ENCODE data around the gene LRRC49. TPM values are rescaled to one million over a fixed set of nuclear protein-coding genes. Genes with fewer than 3 reads are reported as not detected.
"Not testable (repeated sequence)": the region's sequence is repeated elsewhere in the genome, so short reads cannot be mapped to it uniquely, and the experiment has no call there.

The LRRC49 gene
- total RNA-seq, 1 experiment from 2014 or later, result 6.2 TPM

DNA sequence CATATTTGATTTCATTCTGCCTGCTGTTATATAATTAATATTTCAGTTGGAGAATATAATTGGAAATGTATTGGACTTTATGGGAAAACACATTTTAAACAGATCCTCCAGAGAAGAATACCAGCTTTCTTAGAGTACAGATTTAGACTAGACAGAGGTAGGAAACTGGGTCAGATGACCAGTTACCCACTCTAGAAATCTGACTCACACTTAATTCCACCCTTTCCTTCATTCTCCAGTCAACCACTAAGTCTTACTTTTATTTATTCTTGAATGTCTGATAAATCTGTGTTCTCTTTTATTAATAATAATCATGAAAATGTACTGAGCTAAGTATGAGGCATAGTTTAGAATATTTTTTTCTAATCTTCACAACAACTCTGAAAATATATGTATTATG is 110.7 kb downstream of the LRRC49 start:
- no peak for DNase-seq
- Histone ChIP-seq H3K9me3 (ENCODE audit: insufficient read depth, low read depth) (peaks cover 2% of the 10 kb centered on the region; the same call in 1 of the 2 replicates), H3K9me2 (ENCODE audit: insufficient read depth) (no peaks in the 10 kb centered on the region), H2AFZ (no peak overlapping the region), H3K27ac (no peak overlapping the region), H3K36me3 (ENCODE audit: low read depth) (no peaks in the 10 kb centered on the region), H3K4me2 (no peak overlapping the region), H3K4me1 (replicated peaks; ENCODE audit: insufficient read depth) (no peaks in the 10 kb centered on the region), H3K79me2 (ENCODE audit: low read depth) (no peaks in the 10 kb centered on the region), H3K4me3 (no peak overlapping the region), H4K20me1 (ENCODE audit: insufficient read depth) (no peaks in the 10 kb centered on the region), H3K27me3 (ENCODE audit: insufficient read depth, low read depth) (no peaks in the 10 kb centered on the region), H3F3A (ENCODE audit: insufficient read depth, low read depth) (no peaks in the 10 kb centered on the region)
- intact Hi-C loops (cut with micrococcal nuclease; ENCODE audit: unreplicated experiment), result no loop called here
- no peak for TF ChIP-seq EZH2 (IDR thresholded peaks at IDR 0.05; ENCODE audit: low read depth)
- TF ChIP-seq, protein P1, sequence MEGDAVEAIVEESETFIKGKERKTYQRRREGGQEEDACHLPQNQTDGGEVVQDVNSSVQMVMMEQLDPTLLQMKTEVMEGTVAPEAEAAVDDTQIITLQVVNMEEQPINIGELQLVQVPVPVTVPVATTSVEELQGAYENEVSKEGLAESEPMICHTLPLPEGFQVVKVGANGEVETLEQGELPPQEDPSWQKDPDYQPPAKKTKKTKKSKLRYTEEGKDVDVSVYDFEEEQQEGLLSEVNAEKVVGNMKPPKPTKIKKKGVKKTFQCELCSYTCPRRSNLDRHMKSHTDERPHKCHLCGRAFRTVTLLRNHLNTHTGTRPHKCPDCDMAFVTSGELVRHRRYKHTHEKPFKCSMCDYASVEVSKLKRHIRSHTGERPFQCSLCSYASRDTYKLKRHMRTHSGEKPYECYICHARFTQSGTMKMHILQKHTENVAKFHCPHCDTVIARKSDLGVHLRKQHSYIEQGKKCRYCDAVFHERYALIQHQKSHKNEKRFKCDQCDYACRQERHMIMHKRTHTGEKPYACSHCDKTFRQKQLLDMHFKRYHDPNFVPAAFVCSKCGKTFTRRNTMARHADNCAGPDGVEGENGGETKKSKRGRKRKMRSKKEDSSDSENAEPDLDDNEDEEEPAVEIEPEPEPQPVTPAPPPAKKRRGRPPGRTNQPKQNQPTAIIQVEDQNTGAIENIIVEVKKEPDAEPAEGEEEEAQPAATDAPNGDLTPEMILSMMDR (conservative IDR thresholded peaks at IDR 0.05), result no peak
- BruUV-seq (replicated peaks), result no TSS peak
- CTCF ChIA-PET, result no interaction called here
- POLR2A ChIA-PET (ENCODE audit: unreplicated experiment), result no interaction called here

DNA sequence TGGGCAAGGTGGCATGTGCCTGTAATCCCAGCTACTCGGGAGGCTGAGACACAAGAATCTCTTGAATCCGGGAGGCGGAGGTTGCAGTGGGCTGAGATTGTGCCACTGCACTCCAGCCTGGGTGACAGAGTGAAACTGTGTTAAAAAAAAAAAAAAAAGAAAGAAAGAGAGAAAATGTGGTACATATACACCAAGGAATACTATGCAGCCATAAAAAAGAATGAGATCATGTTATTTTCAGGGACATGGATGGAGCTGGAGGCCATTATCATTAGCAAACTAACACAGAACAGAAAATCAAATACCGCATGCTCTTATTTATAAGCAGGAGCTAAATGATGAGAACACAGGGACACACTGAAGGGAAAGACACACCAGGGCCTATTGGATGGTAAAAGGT is 111.9 kb downstream of the LRRC49 start:
- POLR2A ChIA-PET (ENCODE audit: unreplicated experiment); H3K9me2 ChIP-seq (ENCODE audit: insufficient read depth); intact Hi-C loops (cut with micrococcal nuclease; ENCODE audit: unreplicated experiment); H3K27me3 ChIP-seq (ENCODE audit: insufficient read depth, low read depth); H4K20me1 ChIP-seq (ENCODE audit: insufficient read depth); H3K4me1 ChIP-seq (replicated peaks; ENCODE audit: insufficient read depth); H3K9me3 ChIP-seq (ENCODE audit: insufficient read depth, low read depth); H3K36me3 ChIP-seq (ENCODE audit: low read depth); H3F3A ChIP-seq (ENCODE audit: insufficient read depth, low read depth); H3K27ac ChIP-seq; H2AFZ ChIP-seq; H3K4me3 ChIP-seq; BruUV-seq (replicated peaks); DNase-seq; H3K79me2 ChIP-seq (ENCODE audit: low read depth); H3K4me2 ChIP-seq: not testable (repeated sequence)
- CTCF ChIA-PET, result interaction anchor here (0.6 kb wide), 1 partner anchor 294 kb away, joined by 4 read pairs; no protein-coding TSS in a partner anchor

DNA sequence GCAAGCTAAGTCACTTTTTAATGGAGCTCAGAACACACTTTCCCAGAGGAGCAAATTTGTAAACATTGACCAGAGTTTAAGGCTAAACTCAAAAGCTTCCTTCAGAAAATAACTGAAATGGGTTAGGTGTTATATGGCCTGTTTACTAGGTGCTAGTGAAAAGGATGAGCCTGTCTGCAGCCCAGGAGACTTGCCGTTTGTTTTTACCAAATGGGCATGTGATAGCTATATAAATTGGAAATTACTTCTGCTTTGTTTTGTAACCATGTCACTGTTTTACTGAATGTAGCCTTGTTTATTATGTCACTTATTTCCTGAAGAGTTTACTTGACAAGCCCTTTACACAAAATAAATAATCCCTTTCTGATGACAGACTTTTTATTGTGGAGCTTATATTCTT is 113.3 kb downstream of the LRRC49 start:
- intact Hi-C loops (cut with micrococcal nuclease; ENCODE audit: unreplicated experiment), result no loop called here
- H3K4me2 ChIP-seq, result no peak overlapping the region
- POLR2A ChIA-PET (ENCODE audit: unreplicated experiment), result interaction anchor here (0.6 kb wide), 1 partner anchor 380 kb away, joined by 3 read pairs; no protein-coding TSS in a partner anchor

More for the DNA sequence above, 113.3 kb downstream of the LRRC49 start:
- TF ChIP-seq, protein P1 (conservative IDR thresholded peaks at IDR 0.05), result no peak
- TF ChIP-seq EZH2 (IDR thresholded peaks at IDR 0.05; ENCODE audit: low read depth), result no peak
- H3K79me2 ChIP-seq (ENCODE audit: low read depth), result no peaks in the 10 kb centered on the region
- no peaks in the 10 kb centered on the region for H3K9me2 ChIP-seq (ENCODE audit: insufficient read depth)
- no peak overlapping the region for H3K4me3 ChIP-seq
- no peaks in the 10 kb centered on the region for H3K4me1 ChIP-seq (replicated peaks; ENCODE audit: insufficient read depth)
- H3K9me3 ChIP-seq (ENCODE audit: insufficient read depth, low read depth), result no peaks in the 10 kb centered on the region
- H3K27me3 ChIP-seq (ENCODE audit: insufficient read depth, low read depth), result no peaks in the 10 kb centered on the region
- CTCF ChIA-PET, result no interaction called here
- H3F3A ChIP-seq (ENCODE audit: insufficient read depth, low read depth), result no peaks in the 10 kb centered on the region
- H2AFZ ChIP-seq, result no peak overlapping the region
- no peak overlapping the region for H3K27ac ChIP-seq
- BruUV-seq (replicated peaks), result no TSS peak
- no peak for DNase-seq
- no peaks in the 10 kb centered on the region for H4K20me1 ChIP-seq (ENCODE audit: insufficient read depth)
- no peaks in the 10 kb centered on the region for H3K36me3 ChIP-seq (ENCODE audit: low read depth)
